Ovary (tissue), 3 donors: ENCODE data around the gene EFEMP2.

Source experiments
- EP300 ChIP-seq: sonication (generic); formaldehyde crosslinking; IDR thresholded peaks from one replicate; pipeline ENCODE4 v1.6.1; 2017; ENCODE audit warnings: antibody characterized with exemption
- POLR2A ChIP-seq: fragments of 450-650 bp; IDR thresholded peaks from one replicate; pipeline ENCODE4 v1.6.1; 2017; ENCODE audit warnings: antibody characterized with exemption, mild to moderate bottlenecking, moderate library complexity
- TF ChIP-seq, protein P1 (sequence below), 3 donors: fragments of 450-650 bp in 2 of 3; fragments of 200-600 bp in 1 of 3; IDR thresholded peaks; one replicate each; pipeline versions ENCODE4 v1.5.1 to v1.8.0; 2016 to 2022; ENCODE audit warnings: antibody characterized with exemption in 3 of 3, mild to moderate bottlenecking in 1 of 3
- donor health status: DM: no; HTN: no; CAD: no.

DNA sequence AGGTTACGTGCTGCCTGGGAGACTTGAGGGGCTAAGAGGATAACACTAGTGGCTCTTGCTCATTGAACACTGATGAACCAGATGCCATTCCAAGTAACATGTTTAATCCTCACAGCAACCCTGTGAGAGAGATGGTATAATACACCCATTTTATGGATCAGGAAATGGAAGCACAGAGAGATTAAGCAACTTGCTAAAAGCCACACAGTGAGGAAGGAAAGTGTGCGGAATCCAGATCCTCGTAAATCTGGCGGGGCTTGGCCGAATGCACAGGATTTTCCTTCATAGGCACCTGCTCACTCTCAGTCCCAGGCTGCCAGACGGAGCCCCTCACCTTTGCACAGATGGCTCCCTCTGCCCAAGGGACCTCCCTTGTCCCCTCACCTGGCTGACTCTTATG is 35.3 kb upstream of the EFEMP2 start:
- TF ChIP-seq, protein P1, sequence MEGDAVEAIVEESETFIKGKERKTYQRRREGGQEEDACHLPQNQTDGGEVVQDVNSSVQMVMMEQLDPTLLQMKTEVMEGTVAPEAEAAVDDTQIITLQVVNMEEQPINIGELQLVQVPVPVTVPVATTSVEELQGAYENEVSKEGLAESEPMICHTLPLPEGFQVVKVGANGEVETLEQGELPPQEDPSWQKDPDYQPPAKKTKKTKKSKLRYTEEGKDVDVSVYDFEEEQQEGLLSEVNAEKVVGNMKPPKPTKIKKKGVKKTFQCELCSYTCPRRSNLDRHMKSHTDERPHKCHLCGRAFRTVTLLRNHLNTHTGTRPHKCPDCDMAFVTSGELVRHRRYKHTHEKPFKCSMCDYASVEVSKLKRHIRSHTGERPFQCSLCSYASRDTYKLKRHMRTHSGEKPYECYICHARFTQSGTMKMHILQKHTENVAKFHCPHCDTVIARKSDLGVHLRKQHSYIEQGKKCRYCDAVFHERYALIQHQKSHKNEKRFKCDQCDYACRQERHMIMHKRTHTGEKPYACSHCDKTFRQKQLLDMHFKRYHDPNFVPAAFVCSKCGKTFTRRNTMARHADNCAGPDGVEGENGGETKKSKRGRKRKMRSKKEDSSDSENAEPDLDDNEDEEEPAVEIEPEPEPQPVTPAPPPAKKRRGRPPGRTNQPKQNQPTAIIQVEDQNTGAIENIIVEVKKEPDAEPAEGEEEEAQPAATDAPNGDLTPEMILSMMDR (IDR thresholded peaks at IDR 0.05), result no peak
- TF ChIP-seq EP300 (no peak), POLR2A (no peak)
